GM19328 (cell line): ENCODE measurements around the gene USP24.

ENCODE experiments used
- ATAC-seq: cut with Tn5 transposase; IDR thresholded peaks from one replicate; pipeline ENCODE4 v1.9.1; 2021; ENCODE audit warnings: mild to moderate bottlenecking, moderate library complexity; ENCODE audit not compliant: unreplicated experiment

Gene USP24

DNA sequence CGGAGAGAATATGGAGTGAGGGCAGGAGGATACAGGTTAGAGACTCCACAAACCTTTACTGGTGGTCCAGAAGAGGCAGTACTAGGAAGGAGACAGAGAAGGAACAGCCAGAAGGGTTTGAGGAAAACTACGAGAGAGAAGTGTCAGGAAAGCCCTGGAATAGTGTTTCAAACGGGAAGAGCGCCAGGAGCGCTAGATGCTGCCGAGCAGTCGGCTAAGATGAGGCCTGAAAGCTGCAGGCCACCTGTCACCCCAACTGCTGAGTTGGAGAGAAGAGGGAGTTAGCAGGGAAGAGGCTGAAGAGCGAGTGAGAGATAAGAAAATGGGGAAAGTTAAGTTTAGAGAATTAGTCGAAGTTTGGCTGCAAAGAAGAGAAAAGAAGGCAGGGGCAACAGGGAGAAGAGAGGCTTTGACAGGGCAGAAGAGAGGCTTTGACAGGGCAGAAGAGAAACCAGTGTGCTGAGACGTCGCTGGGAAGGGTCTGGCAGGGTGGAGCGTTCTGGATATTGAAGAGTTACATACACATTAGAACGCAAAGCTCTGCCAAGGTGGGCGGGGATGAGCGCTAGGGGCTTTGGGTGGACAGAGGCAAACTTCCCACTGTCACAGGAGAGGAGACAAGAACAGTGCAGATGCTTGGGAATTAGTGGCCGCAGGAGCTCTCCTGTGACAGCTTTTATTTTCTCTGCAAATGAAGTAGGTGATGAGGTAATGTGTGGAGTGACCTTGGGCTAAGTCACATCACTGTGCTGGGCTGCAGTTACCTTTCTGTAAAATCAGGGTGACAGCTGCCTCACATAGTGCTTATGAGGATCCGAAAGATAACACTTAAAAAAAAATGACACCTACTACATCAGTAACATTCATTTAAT lies 144.6 kb downstream of the USP24 start:
- ATAC-seq, result no peak

- no peak for ATAC-seq
Observed at GRCh38 chr1:55069280-55069679, 145.9 kb downstream of the USP24 start.

DNA sequence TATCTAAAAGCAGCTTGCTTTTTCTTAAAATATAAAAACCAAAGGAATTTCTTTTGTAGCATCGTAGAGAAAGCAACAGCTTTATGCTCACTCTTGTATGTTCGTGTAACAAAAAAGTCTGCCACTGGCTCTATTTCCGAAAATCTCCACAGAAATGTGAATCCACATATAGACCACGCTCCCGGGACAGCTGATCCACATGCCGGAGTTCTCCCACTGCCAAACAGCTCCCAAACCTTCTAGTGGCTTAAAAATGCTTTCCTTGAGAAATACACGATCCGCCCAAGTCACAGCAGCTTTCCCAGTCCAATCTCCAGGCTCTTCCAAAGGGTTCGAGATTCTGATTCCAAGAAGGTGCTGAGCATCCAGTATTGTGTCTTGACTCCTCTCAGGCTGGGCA lies 146.5 kb downstream of the USP24 start:
- ATAC-seq, result no peak

GRCh38 chr1:55067914-55068313 lies 147.2 kb downstream of the USP24 start:
- ATAC-seq, result no peak

GRCh38 chr1:55067022-55067778 lies 148.0 kb downstream of the USP24 start:
- ATAC-seq, result no peak

GRCh38 chr1:55065648-55066047 lies 149.5 kb downstream of the USP24 start:
- ATAC-seq, result no peak

- no peak for ATAC-seq
Observed at GRCh38 chr1:55064861-55065263, 150.3 kb downstream of the USP24 start.

GRCh38 chr1:55064071-55064581 lies 151.0 kb downstream of the USP24 start:
- no peak for ATAC-seq

DNA sequence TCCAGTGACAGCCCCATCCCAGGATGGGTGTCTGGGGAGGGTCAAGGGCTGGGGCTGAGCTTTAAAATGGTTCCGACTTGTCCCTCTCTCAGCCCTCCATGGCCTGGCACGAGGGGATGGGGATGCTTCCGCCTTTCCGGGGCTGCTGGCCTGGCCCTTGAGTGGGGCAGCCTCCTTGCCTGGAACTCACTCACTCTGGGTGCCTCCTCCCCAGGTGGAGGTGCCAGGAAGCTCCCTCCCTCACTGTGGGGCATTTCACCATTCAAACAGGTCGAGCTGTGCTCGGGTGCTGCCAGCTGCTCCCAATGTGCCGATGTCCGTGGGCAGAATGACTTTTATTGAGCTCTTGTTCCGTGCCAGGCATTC lies 151.6 kb downstream of the USP24 start:
- no peak for ATAC-seq

DNA sequence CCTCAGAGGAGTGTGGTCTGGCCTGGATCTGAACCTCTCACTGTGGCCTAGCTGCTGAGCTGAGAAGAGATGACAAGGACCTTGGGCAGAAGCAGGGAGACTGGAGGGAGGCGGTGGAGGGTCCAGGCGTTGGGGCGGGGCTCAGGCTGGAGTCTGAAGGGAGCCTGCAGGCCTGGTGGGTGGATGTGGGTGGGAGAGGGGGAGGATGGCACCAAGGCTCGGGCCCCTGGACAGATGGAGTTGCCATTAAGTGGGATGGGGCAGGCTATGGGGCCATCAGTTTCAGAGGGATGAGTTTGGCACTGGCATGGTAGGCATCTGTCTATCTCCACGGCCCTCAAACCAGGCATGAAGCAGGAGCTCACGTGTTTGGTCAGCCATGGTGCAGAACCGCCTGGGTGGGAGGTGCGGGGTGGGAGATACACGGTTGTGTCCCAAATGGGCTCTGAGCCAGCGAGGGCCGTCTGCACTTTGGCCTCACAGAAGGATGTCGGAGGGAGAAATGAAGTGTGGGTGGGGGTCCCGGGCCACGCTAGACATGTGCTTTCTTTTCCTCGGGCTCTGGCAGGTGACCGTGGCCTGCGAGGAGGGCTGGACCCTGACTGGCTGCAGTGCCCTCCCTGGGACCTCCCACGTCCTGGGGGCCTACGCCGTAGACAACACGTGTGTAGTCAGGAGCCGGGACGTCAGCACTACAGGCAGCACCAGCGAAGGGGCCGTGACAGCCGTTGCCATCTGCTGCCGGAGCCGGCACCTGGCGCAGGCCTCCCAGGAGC lies 152.2 kb downstream of the USP24 start:
- no peak for ATAC-seq

GRCh38 chr1:55061706-55062321 lies 153.3 kb downstream of the USP24 start:
- ATAC-seq, result no peak

- no peak for ATAC-seq
Observed at GRCh38 chr1:55061000-55061705, 154.0 kb downstream of the USP24 start.

- no peak for ATAC-seq
Observed at GRCh38 chr1:55060133-55060999, 154.8 kb downstream of the USP24 start.

GRCh38 chr1:55059302-55060132 lies 155.6 kb downstream of the USP24 start:
- ATAC-seq, result no peak

DNA sequence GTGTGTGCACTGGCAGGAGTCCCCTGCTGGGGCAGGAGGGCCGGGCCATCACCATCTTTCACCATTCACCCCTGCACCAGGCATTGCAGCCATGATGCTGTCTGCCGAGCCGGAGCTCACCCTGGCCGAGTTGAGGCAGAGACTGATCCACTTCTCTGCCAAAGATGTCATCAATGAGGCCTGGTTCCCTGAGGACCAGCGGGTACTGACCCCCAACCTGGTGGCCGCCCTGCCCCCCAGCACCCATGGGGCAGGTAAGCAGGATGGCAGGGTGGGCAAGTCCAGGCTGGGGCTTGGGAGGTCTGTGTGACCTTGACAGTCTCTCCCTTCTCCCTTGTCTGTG lies 157.2 kb downstream of the USP24 start:
- ATAC-seq, result no peak

DNA sequence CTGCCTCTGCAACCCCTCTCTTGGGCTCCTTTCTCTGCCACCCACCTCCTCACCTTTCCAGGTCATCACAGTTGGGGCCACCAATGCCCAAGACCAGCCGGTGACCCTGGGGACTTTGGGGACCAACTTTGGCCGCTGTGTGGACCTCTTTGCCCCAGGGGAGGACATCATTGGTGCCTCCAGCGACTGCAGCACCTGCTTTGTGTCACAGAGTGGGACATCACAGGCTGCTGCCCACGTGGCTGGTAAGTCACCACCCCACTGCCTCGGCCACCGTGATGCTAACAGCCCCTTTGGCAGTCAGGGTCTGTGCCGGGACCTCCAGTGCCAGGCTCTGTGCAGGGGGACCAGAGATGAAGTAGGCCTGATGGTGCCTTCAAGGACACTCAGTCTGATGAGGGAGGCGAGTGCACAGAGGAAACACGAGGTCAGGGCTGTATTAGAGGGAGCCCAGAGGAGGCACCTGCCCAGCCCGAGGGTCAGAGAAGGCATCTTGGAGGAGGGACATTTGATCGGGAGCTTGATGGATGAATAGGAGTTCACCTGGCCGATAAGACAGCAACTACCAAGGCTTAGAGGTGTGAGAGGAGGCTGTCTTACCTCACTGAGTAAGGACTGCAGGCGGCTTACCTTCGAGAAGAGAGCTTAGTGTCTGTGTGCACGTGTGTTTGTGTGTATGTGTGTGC lies 157.8 kb downstream of the USP24 start:
- ATAC-seq, result no peak

GRCh38 chr1:55056632-55056992 lies 158.6 kb downstream of the USP24 start:
- no peak for ATAC-seq
